HepG2 (cell line): Measurements from ENCODE around the gene DAAM1.

Experiments
- HDAC6 ChIP-seq: fragments of 200-600 bp; sonication (generic); IDR thresholded peaks from 2 replicates; pipeline ENCODE4 v1.7.0; 2017; ENCODE audit warnings: mild to moderate bottlenecking, antibody characterized with exemption, low read length, low read depth
- XRCC5 ChIP-seq: fragments of 200-400 bp; formaldehyde crosslinking; optimal IDR thresholded peaks from 2 replicates; pipeline ENCODE3; 2017; ENCODE audit warnings: mild to moderate bottlenecking, low read length
- TF ChIP-seq, protein P1 (sequence below): sonication (generic); formaldehyde crosslinking; IDR thresholded peaks from 2 replicates; pipeline ENCODE4 v1.5.0; 2020; ENCODE audit warnings: mild to moderate bottlenecking, missing genetic modification reagents, moderate library complexity

DNA sequence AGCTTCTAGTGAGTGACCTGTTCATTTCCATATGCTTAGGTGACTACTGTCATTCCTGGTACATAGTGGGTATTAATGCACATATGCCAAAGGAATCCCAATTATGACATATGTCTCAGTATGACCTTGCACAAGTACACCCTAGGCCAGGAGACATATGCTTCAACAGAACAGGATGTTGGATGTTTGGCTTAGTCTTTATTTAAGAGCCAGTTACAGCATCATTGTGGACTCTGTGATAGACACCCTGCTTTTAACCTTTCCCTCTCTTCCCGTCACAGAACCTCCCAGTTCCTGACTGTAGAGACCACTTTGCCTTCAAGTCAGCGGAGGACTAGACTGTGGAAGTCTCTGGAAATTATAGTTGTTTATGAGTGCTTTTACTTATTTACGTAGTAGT, 72.9 kb downstream of the DAAM1 start:
- TF ChIP-seq, protein P1, sequence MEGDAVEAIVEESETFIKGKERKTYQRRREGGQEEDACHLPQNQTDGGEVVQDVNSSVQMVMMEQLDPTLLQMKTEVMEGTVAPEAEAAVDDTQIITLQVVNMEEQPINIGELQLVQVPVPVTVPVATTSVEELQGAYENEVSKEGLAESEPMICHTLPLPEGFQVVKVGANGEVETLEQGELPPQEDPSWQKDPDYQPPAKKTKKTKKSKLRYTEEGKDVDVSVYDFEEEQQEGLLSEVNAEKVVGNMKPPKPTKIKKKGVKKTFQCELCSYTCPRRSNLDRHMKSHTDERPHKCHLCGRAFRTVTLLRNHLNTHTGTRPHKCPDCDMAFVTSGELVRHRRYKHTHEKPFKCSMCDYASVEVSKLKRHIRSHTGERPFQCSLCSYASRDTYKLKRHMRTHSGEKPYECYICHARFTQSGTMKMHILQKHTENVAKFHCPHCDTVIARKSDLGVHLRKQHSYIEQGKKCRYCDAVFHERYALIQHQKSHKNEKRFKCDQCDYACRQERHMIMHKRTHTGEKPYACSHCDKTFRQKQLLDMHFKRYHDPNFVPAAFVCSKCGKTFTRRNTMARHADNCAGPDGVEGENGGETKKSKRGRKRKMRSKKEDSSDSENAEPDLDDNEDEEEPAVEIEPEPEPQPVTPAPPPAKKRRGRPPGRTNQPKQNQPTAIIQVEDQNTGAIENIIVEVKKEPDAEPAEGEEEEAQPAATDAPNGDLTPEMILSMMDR = no peak
- no peak for TF ChIP-seq XRCC5
- TF ChIP-seq HDAC6 = no peak
